A673 (cell line): ENCODE data around the gene TMEM100. TPM values are rescaled to one million over a fixed set of nuclear protein-coding genes. Genes with fewer than 3 reads are reported as not detected.

Source experiments
- BruUV-seq: library from RNA; stranded (reverse); fragments of 400-500 nt; replicated peaks from 2 replicates; lab custom pipeline; 2021; lab: Mats Ljungman, UMichigan
- CTCF ChIA-PET: fragments of 300-600 bp; sonication (Branson Sonifier 250); formaldehyde crosslinking; loops from one replicate; lab custom pipeline; 2022; ENCODE audit warnings: antibody characterized with exemption; lab: Charles Lee
- POLR2A ChIA-PET: fragments of 300-600 bp; sonication (Branson Sonifier 250); formaldehyde crosslinking; loops from one replicate; lab custom pipeline; 2022; ENCODE audit warnings: antibody characterized with exemption; ENCODE audit not compliant: low non-redundant PET; lab: Charles Lee
- DNase-seq: peaks from one replicate; pipeline ENCODE4 v3.0.0-alpha.2; 2015; ENCODE audit warnings: low spot score
- H3K27ac ChIP-seq: fragments of 200-600 bp; sonication (generic); 2 replicates; pipeline ENCODE4 v1.5.1; 2016; ENCODE audit warnings: mixed run types, low read depth, mild to moderate bottlenecking, mixed read lengths, antibody characterized with exemption, low read length; ENCODE audit not compliant: poor library complexity, severe bottlenecking
- H3K27me3 ChIP-seq: fragments of 200-600 bp; sonication (generic); replicated peaks from 2 replicates; pipeline ENCODE4 v1.6.1; 2017; ENCODE audit warnings: mixed run types, low read depth, mild to moderate bottlenecking, mixed read lengths, antibody characterized with exemption, low read length; ENCODE audit not compliant: insufficient read depth, poor library complexity
- H3K36me3 ChIP-seq: fragments of 200-600 bp; sonication (generic); 2 replicates; pipeline ENCODE4 v1.6.1; 2016; ENCODE audit warnings: mixed run types, mild to moderate bottlenecking, mixed read lengths, antibody characterized with exemption, low read length; ENCODE audit not compliant: insufficient read depth, poor library complexity, severe bottlenecking
- H3K4me1 ChIP-seq: fragments of 200-600 bp; sonication (generic); 2 replicates; pipeline ENCODE4 v1.6.1; 2017; ENCODE audit warnings: mixed run types, mild to moderate bottlenecking, mixed read lengths, antibody characterized with exemption, low read length; ENCODE audit not compliant: insufficient read depth, poor library complexity, severe bottlenecking
- H3K4me3 ChIP-seq: fragments of 200-600 bp; sonication (generic); 2 replicates; pipeline ENCODE4 v1.5.1; 2016; ENCODE audit warnings: low read depth, mixed run types, mild to moderate bottlenecking, mixed read lengths, low read length; ENCODE audit not compliant: poor library complexity, severe bottlenecking
- H3K9me3 ChIP-seq: fragments of 200-600 bp; sonication (generic); 2 replicates; pipeline ENCODE4 v1.6.1; 2016; ENCODE audit warnings: mixed run types, low read depth, mild to moderate bottlenecking, mixed read lengths, antibody characterized with exemption, low read length; ENCODE audit not compliant: poor library complexity, severe bottlenecking
- CTCF ChIP-seq: fragments of 300-800, 200-600 bp; sonication (generic); conservative IDR thresholded peaks from 2 replicates; pipeline ENCODE4 v1.5.1; 2017; ENCODE audit warnings: low read depth, mild to moderate bottlenecking, antibody characterized with exemption, low read length, moderate library complexity, mixed read lengths
- EZH2 ChIP-seq: fragments of 200-600 bp; sonication (generic); IDR thresholded peaks from 2 replicates; pipeline ENCODE4 v1.6.1; 2017; ENCODE audit warnings: borderline replicate concordance, low read depth, mild to moderate bottlenecking, mixed read lengths, antibody characterized with exemption, low read length; ENCODE audit not compliant: poor library complexity, severe bottlenecking
- intact Hi-C: fragments of 100-400 bp; cut with micrococcal nuclease; formaldehyde crosslinking; loops from one replicate; pipeline ENCODE4 v1.10.0; 2022; ENCODE audit not compliant: unreplicated experiment
- total RNA-seq: library from RNA; stranded (reverse); gene quantifications from 2 replicates; pipeline ENCODE4 v1.2.3, GENCODE V29; 2021

The TMEM100 gene
- total RNA-seq, 1 experiment from 2014 or later = 7.9 TPM

GRCh38 chr17:55688057-55688456 is 34.6 kb downstream of the TMEM100 start:
- CTCF ChIA-PET = no interaction called here
- no TSS peak for BruUV-seq
- intact Hi-C loops = no loop called here
- DNase-seq = peak; percentile 52
- H3K4me3 ChIP-seq = no peak overlapping the region
- H3K27ac ChIP-seq = no peak overlapping the region
- TF ChIP-seq CTCF (no peak), EZH2 (no peak)
- peaks cover 7% of the 10 kb centered on the region for H3K9me3 ChIP-seq
- POLR2A ChIA-PET = no interaction called here
- H3K4me1 ChIP-seq = peaks cover 46% of the 10 kb centered on the region
- H3K36me3 ChIP-seq = no peaks in the 10 kb centered on the region
- no peaks in the 10 kb centered on the region for H3K27me3 ChIP-seq

GRCh38 chr17:55687037-55687436 is 35.6 kb downstream of the TMEM100 start:
- TF ChIP-seq CTCF (no peak), EZH2 (no peak)
- Histone ChIP-seq H3K4me1 (peaks cover 36% of the 10 kb centered on the region), H3K27ac (no peak overlapping the region), H3K9me3 (peaks cover 7% of the 10 kb centered on the region), H3K36me3 (no peaks in the 10 kb centered on the region), H3K4me3 (no peak overlapping the region), H3K27me3 (no peaks in the 10 kb centered on the region)
- POLR2A ChIA-PET = no interaction called here
- no peak for DNase-seq
- CTCF ChIA-PET = no interaction called here
- intact Hi-C loops = no loop called here
- BruUV-seq = no TSS peak

- intact Hi-C loops = no loop called here
- H3K27me3 ChIP-seq = no peaks in the 10 kb centered on the region
- TF ChIP-seq CTCF (no peak), EZH2 (no peak)
- H3K27ac ChIP-seq = no peak overlapping the region
- DNase-seq = peak; percentile 41
- POLR2A ChIA-PET = no interaction called here
- no TSS peak for BruUV-seq
- H3K9me3 ChIP-seq = peaks cover 7% of the 10 kb centered on the region
- peaks cover 4% of the 10 kb centered on the region for H3K4me1 ChIP-seq
- H3K4me3 ChIP-seq = no peak overlapping the region
- CTCF ChIA-PET = interaction anchor here (0.6 kb wide), 1 partner anchor 94 kb away, joined by 3 read pairs; no protein-coding TSS in a partner anchor
- H3K36me3 ChIP-seq = no peaks in the 10 kb centered on the region
These were observed 38.9 kb downstream of the TMEM100 start for GRCh38 chr17:55683550-55684315.
